Measurements from ENCODE around the gene P3H1.

- TF ChIP-seq POLR2A (IDR thresholded peaks at IDR 0.05; ENCODE audit: low read length) (no peak), GATA1 (IDR thresholded peaks at IDR 0.05; ENCODE audit: low read depth, low read length) (no peak)
These were observed 4.6 kb downstream of the P3H1 start for GRCh38 chr1:42762269-42762668.

Data from erythroblast (primary cell).